K562 (cell line): Measurements from ENCODE around the gene COL23A1. TPM values are rescaled to one million over a fixed set of nuclear protein-coding genes. Genes with fewer than 3 reads are reported as not detected.

Source experiments
- ATAC-seq: fragments of 200-7000 bp; cut with Tn5 transposase; 3 replicates; pipeline ENCODE4 v1.9.1; 2020; ENCODE audit warnings: moderate library complexity
- BruUV-seq: library from RNA; stranded (reverse); fragments of 400-500 nt; replicated peaks from 2 replicates; lab custom pipeline; 2021; lab: Mats Ljungman, UMichigan
- CTCF ChIA-PET: fragments of 300-600 bp; formaldehyde crosslinking; extraction: SDS; loops from one replicate; lab custom pipeline; 2021; ENCODE audit warnings: low intra/inter-chr PET ratio; lab: Yijun Ruan, JAX
- POLR2A ChIA-PET: fragments of 300-600, 350-650 bp; sonication (Branson Sonifier 250); formaldehyde crosslinking; extraction: SDS; loops from one replicate; lab custom pipeline; 2021; ENCODE audit warnings: antibody characterized with exemption, inconsistent platforms; lab: Yijun Ruan, JAX
- DNase-seq, 4 experiments: peaks; one replicate each; pipeline versions ENCODE4 v3.0.0 to v3.0.0-alpha.2; 2011 to 2018; ENCODE audit warnings: low spot score in 3 of 4, mixed read lengths in 3 of 4; ENCODE audit errors: extremely low read depth in 1 of 4
- FAIRE-seq: peaks from 2 replicates; lab custom pipeline; 2011; peaks lifted over from hg19 to GRCh38; lab: Jason Lieb, UNC
- H2AFZ ChIP-seq: 2 replicates; pipeline ENCODE4 v1.6.0; 2011; ENCODE audit warnings: low read depth, low read length, control low read depth, inconsistent platforms
- H3K27ac ChIP-seq: fragments of 200-600 bp; 3 replicates; pipeline ENCODE4 v1.8.0; 2011; ENCODE audit warnings: low read depth, mild to moderate bottlenecking, control low read depth, inconsistent platforms, low read length, moderate library complexity, mixed read lengths; ENCODE audit errors: extremely low read depth
- H3K27me3 ChIP-seq, 2 experiments: fragments of 300-600 bp in 1 of 2; 2 replicates in 1 of 2; 3 replicates in 1 of 2; pipeline versions ENCODE4 v1.6.0 to v1.8.0; 2011; ENCODE audit warnings: inconsistent platforms in 2 of 2, low read length in 2 of 2, mild to moderate bottlenecking in 1 of 2, mixed read lengths in 1 of 2, moderate library complexity in 1 of 2; ENCODE audit not compliant: control insufficient read depth in 2 of 2, insufficient read depth in 2 of 2
- H3K36me3 ChIP-seq: fragments of 300-600 bp; 3 replicates; pipeline ENCODE4 v1.8.0; 2011; ENCODE audit warnings: mild to moderate bottlenecking, low read length, inconsistent platforms; ENCODE audit not compliant: control insufficient read depth, insufficient read depth
- H3K4me1 ChIP-seq, 2 experiments: fragments of 200-600 bp in 1 of 2; replicated peaks in 1 of 2; 2 replicates in 1 of 2; 3 replicates in 1 of 2; pipeline versions ENCODE4 v1.5.1 to v1.8.0; 2011; ENCODE audit warnings: inconsistent platforms in 2 of 2, low read length in 2 of 2, mild to moderate bottlenecking in 1 of 2, mixed read lengths in 1 of 2, moderate library complexity in 1 of 2; ENCODE audit not compliant: control insufficient read depth in 2 of 2, insufficient read depth in 2 of 2
- H3K4me2 ChIP-seq: 2 replicates; pipeline ENCODE4 v1.6.1; 2011; ENCODE audit warnings: low read length, control low read depth, inconsistent platforms, mixed read lengths; ENCODE audit not compliant: insufficient read depth
- H3K4me3 ChIP-seq: fragments of 200-600 bp; sonication (generic), shearing (Covaris generic); 2 replicates; pipeline ENCODE4 v1.5.1; 2016; ENCODE audit warnings: control low read depth, inconsistent platforms
- H3K79me2 ChIP-seq: fragments of 200-600 bp; 3 replicates; pipeline ENCODE4 v1.8.0; 2011; ENCODE audit warnings: low read length, inconsistent platforms; ENCODE audit not compliant: control insufficient read depth, insufficient read depth
- H3K9ac ChIP-seq, 2 experiments: 2 replicates each; pipeline versions ENCODE4 v1.6.0 to v1.6.1; 2011; ENCODE audit warnings: low read depth in 2 of 2, low read length in 2 of 2, control low read depth in 1 of 2, inconsistent platforms in 1 of 2, mild to moderate bottlenecking in 1 of 2, mixed read lengths in 1 of 2; ENCODE audit not compliant: insufficient read depth in 1 of 2
- H3K9me1 ChIP-seq: one replicate; pipeline ENCODE4 v1.6.0; 2011; ENCODE audit warnings: inconsistent platforms, mild to moderate bottlenecking, low read length, moderate library complexity; ENCODE audit not compliant: control insufficient read depth, insufficient read depth
- H3K9me3 ChIP-seq: replicated peaks from 2 replicates; pipeline ENCODE4 v1.5.1; 2011; ENCODE audit warnings: low read depth, low read length, inconsistent platforms; ENCODE audit not compliant: control insufficient read depth, insufficient read depth
- H4K20me1 ChIP-seq: replicated peaks from 2 replicates; pipeline ENCODE4 v1.6.1; 2011; ENCODE audit warnings: low read length, inconsistent platforms, mixed read lengths; ENCODE audit not compliant: control insufficient read depth, insufficient read depth
- CBFB ChIP-seq: sonication (generic); formaldehyde crosslinking; IDR thresholded peaks from 2 replicates; pipeline ENCODE4 v1.4.0; 2020; ENCODE audit warnings: mild to moderate bottlenecking, missing genetic modification reagents
- CBX5 ChIP-seq: IDR thresholded peaks from 2 replicates; pipeline ENCODE4 v1.6.1; 2014; ENCODE audit warnings: low read depth, borderline replicate concordance
- HEY1 ChIP-seq: fragments of 250-450 bp; sonication (Bioruptor Pico); IDR thresholded peaks from 2 replicates; pipeline ENCODE4 v1.5.0; 2020; ENCODE audit warnings: mild to moderate bottlenecking, moderate library complexity, borderline replicate concordance
- ID3 ChIP-seq, 2 experiments: fragments of 250-450 bp in 1 of 2; fragments of 450-650 bp in 1 of 2; sonication (Bioruptor Pico) in 1 of 2; IDR thresholded peaks; 2 replicates each; pipeline versions ENCODE4 v1.6.1 to v1.8.0; 2016 to 2021; ENCODE audit warnings: mild to moderate bottlenecking in 2 of 2, moderate library complexity in 2 of 2, missing compliant biosample characterization in 1 of 2, missing genetic modification characterization in 1 of 2
- JUNB ChIP-seq: fragments of 450-650 bp; formaldehyde crosslinking; conservative IDR thresholded peaks from 2 replicates; pipeline ENCODE4 v1.4.0; 2020; ENCODE audit warnings: mild to moderate bottlenecking
- KDM4B ChIP-seq, 2 experiments: fragments of 450-650 bp in 1 of 2; sonication (generic) in 1 of 2; IDR thresholded peaks; 2 replicates each; pipeline ENCODE4 v1.6.1; 2016 to 2017; ENCODE audit warnings: borderline replicate concordance in 2 of 2, antibody characterized with exemption in 1 of 2, low read depth in 1 of 2, mild to moderate bottlenecking in 1 of 2
- NCOA1 ChIP-seq: fragments of 450-650 bp; IDR thresholded peaks from 2 replicates; pipeline ENCODE4 v1.6.1; 2016; ENCODE audit warnings: low read depth
- PHB2 ChIP-seq: fragments of 450-650 bp; IDR thresholded peaks from 2 replicates; pipeline ENCODE4 v1.6.1; 2017; ENCODE audit warnings: low read depth
- POLR2AphosphoS5 ChIP-seq: IDR thresholded peaks from 2 replicates; pipeline ENCODE4 v1.6.1; 2011; ENCODE audit warnings: mild to moderate bottlenecking, low read depth, low read length, moderate library complexity; ENCODE audit not compliant: control insufficient read depth, insufficient read depth
- POLR2B ChIP-seq: fragments of 450-650 bp; IDR thresholded peaks from 2 replicates; pipeline ENCODE4 v1.6.1; 2018; ENCODE audit warnings: low read depth; ENCODE audit not compliant: partially characterized antibody
- SAFB2 ChIP-seq: fragments of 200-400 bp; formaldehyde crosslinking; IDR thresholded peaks from 2 replicates; pipeline ENCODE4 v1.6.1; 2018; ENCODE audit warnings: borderline replicate concordance, low read length, low read depth, moderate library complexity; ENCODE audit not compliant: severe bottlenecking
- SIN3A ChIP-seq, 2 experiments: fragments of 150-350 bp in 1 of 2; IDR thresholded peaks; 2 replicates each; pipeline ENCODE4 v1.6.1; 2011 to 2016; ENCODE audit warnings: borderline replicate concordance in 2 of 2, low read depth in 2 of 2, low read length in 2 of 2, mild to moderate bottlenecking in 2 of 2, moderate library complexity in 2 of 2; ENCODE audit not compliant: control insufficient read depth in 1 of 2
- TCF7L2 ChIP-seq: fragments of 150-350 bp; IDR thresholded peaks from 2 replicates; pipeline ENCODE4 v1.6.1; 2016; ENCODE audit warnings: low read depth, mild to moderate bottlenecking, low read length, moderate library complexity
- TEAD1 ChIP-seq, 2 experiments: fragments of 450-650 bp in 1 of 2; sonication (generic) in 1 of 2; formaldehyde crosslinking; IDR thresholded peaks; 2 replicates each; pipeline versions ENCODE4 v1.4.0 to v1.8.0; 2020 to 2022; ENCODE audit warnings: mild to moderate bottlenecking in 2 of 2, missing genetic modification reagents in 1 of 2
- WGBS: fragments of 100-300 bp; shearing (Covaris generic); methylation state at CpG from one replicate; pipeline ENCODE4 v1.1.6; 2016; ENCODE audit warnings: low coverage, mixed read lengths; ENCODE audit not compliant: insufficient coverage; ENCODE audit errors: missing lambda C conversion rate; 5-methylcytosine and 5-hydroxymethylcytosine counted together
- in situ Hi-C: fragments of 300-500 bp; cut with MboI; formaldehyde crosslinking; loops from 4 replicates; pipeline ENCODE4 v1.15.0; 2018; ENCODE audit warnings: inconsistent platforms, mixed read lengths
- intact Hi-C: fragments of 100-400 bp; cut with micrococcal nuclease; formaldehyde crosslinking; loops from 2 replicates; pipeline ENCODE4 v1.14.2; 2022
- polyA plus RNA-seq, 8 experiments: library from polyadenylated mRNA; depleted of rRNA in 4 of 8; stranded (reverse) in 5 of 8; unstranded in 3 of 8; fragments of >200 nt; fragmentation: Nextera tagmentation in 2 of 8; fragmentation: Illumina TruSeq in 1 of 8; extraction: Ambion mirVana in 2 of 8; extraction: Trizol in 1 of 8; gene quantifications; 2 replicates each; pipeline versions ENCODE4 v1.2.1 to v1.2.3, GENCODE V29; 2011 to 2014; ENCODE audit warnings: inconsistent platforms in 1 of 8, missing spikeins in 1 of 8
- total RNA-seq, 7 experiments: library from RNA; depleted of rRNA in 6 of 7; stranded (reverse); fragments of >200 nt in 6 of 7; fragmentation: Illumina TruSeq in 2 of 7; extraction: Trizol in 2 of 7; gene quantifications; 2 replicates each; pipeline versions ENCODE4 v1.2.1 to v1.2.3, GENCODE V29; 2011 to 2021; ENCODE audit warnings: low replicate concordance in 1 of 7

COL23A1 gene
- total and polyA plus RNA-seq, 9 of the 15 experiments (the other 6 are each of a cell fraction or from before 2014, with no cell fraction given): 0.09 TPM; not detected in 8

DNA sequence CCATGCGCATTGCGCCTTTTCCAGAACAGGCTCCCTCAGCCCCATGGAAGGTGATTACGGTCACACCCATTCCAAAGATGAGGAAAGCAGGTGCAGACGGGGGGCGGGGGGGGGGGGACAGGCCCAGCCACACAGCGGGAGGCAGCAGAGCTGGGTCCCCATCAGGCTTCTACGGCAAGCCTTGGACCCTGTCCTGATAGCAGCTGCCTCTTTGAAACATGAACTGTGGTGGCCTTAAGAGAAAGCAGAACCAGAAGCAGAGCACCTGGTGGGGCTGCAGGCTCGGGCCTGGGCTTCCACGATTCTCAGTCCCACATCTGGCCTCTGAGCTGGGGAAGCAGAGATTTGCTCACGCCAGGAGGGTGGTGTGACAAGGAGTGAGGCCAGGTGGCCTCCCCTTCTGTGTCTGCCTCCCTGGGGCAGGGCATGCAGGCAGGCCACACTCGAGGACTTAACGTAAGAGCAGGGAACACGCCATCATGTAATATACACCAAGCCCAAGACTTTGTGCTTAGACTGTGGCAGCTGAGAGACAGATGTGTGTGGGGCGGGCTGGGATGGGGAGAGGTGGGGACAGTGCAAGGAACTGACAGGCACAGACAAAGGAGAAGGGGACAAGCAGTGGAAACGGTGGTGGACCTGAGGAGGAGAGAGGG lies 343.4 kb downstream of the COL23A1 start:
- DNase-seq (no peak), FAIRE-seq (no peak), ATAC-seq (no peak; the same call in 2 of the 3 replicates)
- Histone ChIP-seq H3K27ac (no peak overlapping the region), H3K9ac (no peak overlapping the region; a peak in 1 of 4 replicates), H3K9me1 (no peaks in the 10 kb centered on the region), H3K36me3 (no peaks in the 10 kb centered on the region), H3K4me1 (peaks cover 0 to 8% of the 10 kb centered on the region in 2 experiments; a peak in 2 of 5 replicates), H2AFZ (no peak overlapping the region), H3K9me3 (no peaks in the 10 kb centered on the region)
- in situ Hi-C loops: no loop called here
- CTCF ChIA-PET: no interaction called here
- TF ChIP-seq ID3 (CRISPR knock-in tag; IDR thresholded peaks at IDR 0.05): no peak
- no peak for TF ChIP-seq ID3 (tag; IDR thresholded peaks at IDR 0.05)
- TF ChIP-seq NCOA1: no peak
- no peak for TF ChIP-seq TEAD1 (CRISPR knock-in tag; IDR thresholded peaks at IDR 0.05)
- TF ChIP-seq TCF7L2: no peak
- no peak for TF ChIP-seq PHB2
- TF ChIP-seq CBFB (CRISPR knock-in tag): no peak
- no peak for TF ChIP-seq SAFB2
- no peak for TF ChIP-seq POLR2AphosphoS5
- no peak for TF ChIP-seq POLR2B
- no peak for TF ChIP-seq CBX5
- no peak for TF ChIP-seq SIN3A (IDR thresholded peaks at IDR 0.05; ENCODE audit: borderline replicate concordance in 2 of 2, control insufficient read depth in 1 of 2, low read depth in 2 of 2, low read length in 2 of 2)
- no peak for TF ChIP-seq JUNB
- TF ChIP-seq KDM4B (IDR thresholded peaks at IDR 0.05; ENCODE audit: borderline replicate concordance in 2 of 2, low read depth in 1 of 2): no peak
- TF ChIP-seq HEY1 (CRISPR knock-in tag): no peak
- TF ChIP-seq, all 486 proteins: peak for 0
- no peak overlapping the region for H3K4me2 ChIP-seq
- H3K79me2 ChIP-seq: no peaks in the 10 kb centered on the region
- peaks cover 14 to 55% of the 10 kb centered on the region in 2 experiments; a peak in 3 of 5 replicates for H3K27me3 ChIP-seq
- no peaks in the 10 kb centered on the region; the same call in 1 of the 2 replicates for H4K20me1 ChIP-seq
- no TSS peak for BruUV-seq
- 10% methylated on average over 12 of the region's 15 CpGs for WGBS
- no peak overlapping the region for H3K4me3 ChIP-seq
- POLR2A ChIA-PET: no interaction called here
- intact Hi-C loops: no loop called here
